Prostate gland (tissue), 2 donors: ENCODE measurements around the gene DPP10. TPM values are rescaled to one million over a fixed set of nuclear protein-coding genes. Genes with fewer than 3 reads are reported as not detected.

Experiments used
- DNase-seq: peaks from one replicate; pipeline ENCODE4 v3.0.0-alpha.2; 2019; ENCODE audit warnings: low spot score
- H3K27ac ChIP-seq, 2 donors: fragments of 200-600 bp; sonication (generic); 2 replicates each; pipeline ENCODE4 v1.5.1; 2017 to 2019
- H3K27me3 ChIP-seq: fragments of 200-600 bp; sonication (generic); replicated peaks from 2 replicates; pipeline ENCODE4 v1.5.1; 2019; ENCODE audit not compliant: insufficient read depth
- H3K36me3 ChIP-seq, 2 donors: fragments of 200-600 bp; sonication (generic); 1 replicate in 1 of 2; 2 replicates in 1 of 2; pipeline versions ENCODE4 v1.5.1 to v1.8.1; 2017 to 2019
- H3K4me1 ChIP-seq: fragments of 200-600 bp; sonication (generic); replicated peaks from 2 replicates; pipeline ENCODE4 v1.5.1; 2019
- H3K4me3 ChIP-seq, 2 donors: fragments of 200-600 bp; sonication (generic); 2 replicates each; pipeline ENCODE4 v1.5.1; 2017 to 2019
- H3K9me3 ChIP-seq: fragments of 200-600 bp; sonication (generic); 2 replicates; pipeline ENCODE4 v1.5.1; 2017
- CTCF ChIP-seq, 4 experiments: fragments of 200-600 bp in 2 of 4; fragments of 450-650 bp in 2 of 4; sonication (generic) in 2 of 4; IDR thresholded peaks; 1 replicate in 3 of 4; 2 replicates in 1 of 4; pipeline ENCODE4 v1.5.1; 2016 to 2019; ENCODE audit warnings: antibody characterized with exemption in 4 of 4, mild to moderate bottlenecking in 2 of 4, moderate library complexity in 2 of 4
- POLR2A ChIP-seq: fragments of 450-650 bp; IDR thresholded peaks from one replicate; pipeline ENCODE4 v1.6.1; 2016; ENCODE audit warnings: antibody characterized with exemption, mild to moderate bottlenecking
- POLR2AphosphoS5 ChIP-seq: sonication (generic); formaldehyde crosslinking; IDR thresholded peaks from one replicate; pipeline ENCODE4 v1.6.1; 2017; ENCODE audit warnings: antibody characterized with exemption
- WGBS: methylation state at CpG from one replicate; pipeline ENCODE4 v1.1.5; 2018; 5-methylcytosine and 5-hydroxymethylcytosine counted together
- intact Hi-C: fragments of 100-400 bp; cut with DNase I; formaldehyde crosslinking; loops from one replicate; pipeline ENCODE4 v1.14.2; 2022
- total RNA-seq, 2 donors: library from RNA; depleted of rRNA; stranded (reverse); fragments of >200 nt; gene quantifications; one replicate each; pipeline ENCODE4 v1.1.0, GENCODE V29; 2016

DPP10 gene
- total RNA-seq, 2 donors from 2014 or later = 5.1 TPM; not detected in 1

- no peak for DNase-seq
- TF ChIP-seq POLR2AphosphoS5 (no peak), CTCF (IDR thresholded peaks at IDR 0.05) (no peak), POLR2A (no peak)
- H3K4me1 ChIP-seq = no peaks in the 10 kb centered on the region
- H3K9me3 ChIP-seq = no peaks in the 10 kb centered on the region
- H3K4me3 ChIP-seq = no peak overlapping the region
- H3K27me3 ChIP-seq = no peaks in the 10 kb centered on the region
- no peaks in the 10 kb centered on the region for H3K36me3 ChIP-seq
- WGBS = 76% methylated on average over 1 of the region's 1 CpG
- intact Hi-C loops = no loop called here
- no peak overlapping the region for H3K27ac ChIP-seq
Measured at GRCh38 chr2:114762376-114762775, 319.9 kb downstream of the DPP10 start.

GRCh38 chr2:114762986-114763385 lies 320.5 kb downstream of the DPP10 start:
- TF ChIP-seq POLR2A (no peak), CTCF (IDR thresholded peaks at IDR 0.05) (no peak), POLR2AphosphoS5 (no peak)

GRCh38 chr2:114769110-114769509 lies 326.7 kb downstream of the DPP10 start:
- intact Hi-C loops = no loop called here
- H3K4me3 ChIP-seq = no peak overlapping the region
- H3K27me3 ChIP-seq = no peaks in the 10 kb centered on the region
- H3K4me1 ChIP-seq = no peaks in the 10 kb centered on the region
- no peak for TF ChIP-seq POLR2AphosphoS5
- no peak for TF ChIP-seq CTCF (IDR thresholded peaks at IDR 0.05)
- TF ChIP-seq POLR2A = no peak
- no peaks in the 10 kb centered on the region for H3K9me3 ChIP-seq
- no peak for DNase-seq
- H3K36me3 ChIP-seq = no peaks in the 10 kb centered on the region
- 57% methylated on average over 4 of the region's 4 CpGs for WGBS
- H3K27ac ChIP-seq = no peak overlapping the region

More at GRCh38 chr2:114762986-114763385, 320.5 kb downstream of the DPP10 start:
- intact Hi-C loops = no loop called here
- no peaks in the 10 kb centered on the region for H3K4me1 ChIP-seq
- no peak overlapping the region for H3K27ac ChIP-seq
- WGBS = 47% methylated on average over 6 of the region's 6 CpGs
- no peaks in the 10 kb centered on the region for H3K9me3 ChIP-seq
- no peak overlapping the region for H3K4me3 ChIP-seq
- H3K27me3 ChIP-seq = no peaks in the 10 kb centered on the region
- DNase-seq = no peak
- H3K36me3 ChIP-seq = no peaks in the 10 kb centered on the region

GRCh38 chr2:114769991-114770390 lies 327.6 kb downstream of the DPP10 start:
- whole genome bisulfite sequencing = 92% methylated on average over 2 of the region's 2 CpGs

More at GRCh38 chr2:114769991-114770390, 327.6 kb downstream of the DPP10 start:
- intact Hi-C loops = no loop called here
- no peak for DNase-seq
- H3K4me1 ChIP-seq = no peaks in the 10 kb centered on the region
- no peak overlapping the region for H3K27ac ChIP-seq
- H3K9me3 ChIP-seq = no peaks in the 10 kb centered on the region
- H3K4me3 ChIP-seq = no peak overlapping the region
- H3K36me3 ChIP-seq = no peaks in the 10 kb centered on the region
- H3K27me3 ChIP-seq = no peaks in the 10 kb centered on the region
- TF ChIP-seq CTCF (IDR thresholded peaks at IDR 0.05) (no peak), POLR2A (no peak), POLR2AphosphoS5 (no peak)
